DOHH2 (cell line): Measurements from ENCODE around the gene CR1.
"Not testable (repeated sequence)": the region's sequence is repeated elsewhere in the genome, so short reads cannot be mapped to it uniquely, and the experiment has no call there.

ENCODE experiments used
- H3F3A ChIP-seq: fragments of 200-600 bp; sonication (generic), shearing (Covaris generic); 2 replicates; pipeline ENCODE4 v1.6.0; 2016; ENCODE audit warnings: antibody characterized with exemption, mild to moderate bottlenecking; ENCODE audit not compliant: control insufficient read depth, insufficient read depth
- H3K27ac ChIP-seq: fragments of 200-600 bp; sonication (generic); 2 replicates; pipeline ENCODE4 v1.5.1; 2014; ENCODE audit warnings: low read depth, mild to moderate bottlenecking, low read length, moderate library complexity
- H3K27me3 ChIP-seq: fragments of 200-600 bp; sonication (generic); 2 replicates; pipeline ENCODE4 v1.6.1; 2014; ENCODE audit warnings: mild to moderate bottlenecking, low read length, mixed read lengths; ENCODE audit not compliant: control insufficient read depth
- H3K36me3 ChIP-seq: fragments of 200-600 bp; sonication (generic); 2 replicates; pipeline ENCODE4 v1.6.1; 2014; ENCODE audit warnings: mild to moderate bottlenecking, low read length, moderate library complexity, mixed read lengths; ENCODE audit not compliant: control insufficient read depth
- H3K4me1 ChIP-seq: fragments of 200-600 bp; sonication (generic); 2 replicates; pipeline ENCODE4 v1.6.1; 2014; ENCODE audit warnings: mild to moderate bottlenecking, low read length, mixed read lengths; ENCODE audit not compliant: control insufficient read depth
- H3K4me2 ChIP-seq: fragments of 200-600 bp; sonication (generic); 2 replicates; pipeline ENCODE4 v1.6.0; 2014; ENCODE audit warnings: mild to moderate bottlenecking, low read length, moderate library complexity
- H3K4me3 ChIP-seq: fragments of 200-600 bp; sonication (generic); 2 replicates; pipeline ENCODE4 v1.5.1; 2014; ENCODE audit warnings: mild to moderate bottlenecking, low read length, mixed read lengths
- H3K79me2 ChIP-seq: fragments of 200-600 bp; sonication (generic); 2 replicates; pipeline ENCODE4 v1.6.1; 2014; ENCODE audit warnings: mild to moderate bottlenecking, low read length, mixed read lengths; ENCODE audit not compliant: control insufficient read depth
- H3K9me2 ChIP-seq: fragments of 200-600 bp; sonication (generic); replicated peaks from 2 replicates; pipeline ENCODE4 v1.6.1; 2014; ENCODE audit warnings: mild to moderate bottlenecking, low read length, mixed read lengths; ENCODE audit not compliant: control insufficient read depth
- H3K9me3 ChIP-seq: fragments of 200-600 bp; sonication (generic); 2 replicates; pipeline ENCODE4 v1.6.1; 2014; ENCODE audit warnings: antibody characterized with exemption, low read length, mixed read lengths; ENCODE audit not compliant: control insufficient read depth, insufficient read depth
- H4K20me1 ChIP-seq: fragments of 200-600 bp; sonication (generic); 2 replicates; pipeline ENCODE4 v1.6.0; 2014; ENCODE audit warnings: low read depth, mild to moderate bottlenecking, antibody characterized with exemption, low read length, moderate library complexity; ENCODE audit not compliant: control insufficient read depth, insufficient read depth
- CTCF ChIP-seq: fragments of 200-600 bp; sonication (generic); IDR thresholded peaks from one replicate; pipeline ENCODE4 v1.5.1; 2014; ENCODE audit warnings: antibody characterized with exemption, mild to moderate bottlenecking, low read depth, low read length; ENCODE audit not compliant: poor library complexity, severe bottlenecking
- EZH2phosphoT487 ChIP-seq: fragments of 200-600 bp; sonication (generic); IDR thresholded peaks from 2 replicates; pipeline ENCODE4 v1.6.1; 2017; ENCODE audit warnings: borderline replicate concordance, mild to moderate bottlenecking, antibody characterized with exemption, low read length, moderate library complexity, mixed read lengths

CR1 gene

DNA sequence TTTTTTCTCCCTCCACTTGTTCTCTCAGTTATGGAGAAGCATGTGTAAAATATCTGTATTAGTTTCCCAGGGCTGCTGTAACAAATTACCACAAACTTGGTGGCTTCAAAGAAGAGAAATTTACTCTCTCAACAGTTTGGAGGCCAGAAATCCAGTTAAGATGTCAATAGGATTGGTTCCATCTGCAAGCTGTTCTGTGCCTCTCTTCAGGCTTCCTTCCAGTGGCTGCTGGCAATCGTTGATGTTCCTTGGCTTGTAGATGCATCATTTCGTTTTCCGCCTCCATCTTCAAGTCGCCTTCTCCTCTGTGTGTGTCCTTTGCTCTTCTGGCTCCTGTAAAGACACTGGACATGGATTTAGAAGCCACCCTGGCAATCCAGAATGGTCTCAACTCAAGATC lies 194.6 kb downstream of the CR1 start:
- H4K20me1 ChIP-seq, H3K27ac ChIP-seq, H3F3A ChIP-seq, H3K9me2 ChIP-seq, H3K36me3 ChIP-seq, H3K9me3 ChIP-seq, H3K4me3 ChIP-seq, H3K79me2 ChIP-seq, H3K4me1 ChIP-seq, H3K27me3 ChIP-seq, H3K4me2 ChIP-seq: not testable (repeated sequence)

DNA sequence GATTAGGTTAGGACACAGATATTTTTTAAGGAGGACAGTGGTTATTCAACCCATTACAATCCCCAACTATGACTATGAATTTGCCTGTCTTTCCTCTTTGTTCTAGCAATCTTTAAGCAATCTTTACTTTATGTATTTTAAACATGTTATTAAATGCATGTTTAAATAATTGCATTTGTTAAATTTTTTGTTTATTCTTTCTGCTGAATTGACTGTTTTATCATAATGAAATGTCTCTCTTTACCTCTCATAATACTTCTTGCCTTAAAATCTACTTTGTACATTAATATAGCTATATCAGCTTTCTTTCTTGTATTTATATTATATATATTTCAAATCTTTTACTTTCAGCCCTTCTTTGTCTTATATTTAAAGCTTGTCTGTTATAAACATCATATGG lies 195.1 kb downstream of the CR1 start:
- H3K4me3 ChIP-seq, result no peak overlapping the region
- H3K79me2 ChIP-seq, result no peaks in the 10 kb centered on the region
- H3K9me2 ChIP-seq, result no peaks in the 10 kb centered on the region
- H3K27me3 ChIP-seq, result peaks cover 8% of the 10 kb centered on the region; the same call in 1 of the 2 replicates
- no peaks in the 10 kb centered on the region for H3F3A ChIP-seq
- TF ChIP-seq EZH2phosphoT487 (no peak), CTCF (no peak)
- H4K20me1 ChIP-seq, result no peaks in the 10 kb centered on the region
- H3K27ac ChIP-seq, result no peak overlapping the region
- no peaks in the 10 kb centered on the region for H3K9me3 ChIP-seq
- H3K4me2 ChIP-seq, result no peak overlapping the region
- no peaks in the 10 kb centered on the region for H3K4me1 ChIP-seq
- H3K36me3 ChIP-seq, result no peaks in the 10 kb centered on the region
